GM23338 (cell line): ENCODE results near the gene FKBP5. TPM values are rescaled to one million over a fixed set of nuclear protein-coding genes. Genes with fewer than 3 reads are reported as not detected.
A peak's percentile ranks its signal among the peaks of the same experiment; 100 is the strongest.

ENCODE experiments used
- ATAC-seq: fragments of 200-7000 bp; cut with Tn5 transposase; 3 replicates; pipeline ENCODE4 v1.9.1; 2020
- DNase-seq: peaks from one replicate; pipeline ENCODE4 v3.0.0-alpha.2; 2015; ENCODE audit warnings: low spot score
- H2AFZ ChIP-seq: fragments of 200-600 bp; sonication (generic); 2 replicates; pipeline ENCODE4 v1.8.0; 2016; ENCODE audit warnings: antibody characterized with exemption, mild to moderate bottlenecking, moderate library complexity
- H3F3A ChIP-seq: fragments of 200-600 bp; sonication (generic); replicated peaks from 2 replicates; pipeline ENCODE4 v1.8.0; 2017; ENCODE audit warnings: antibody characterized with exemption, mixed run types, low read depth
- H3K27ac ChIP-seq: fragments of 200-600 bp; sonication (generic); 2 replicates; pipeline ENCODE4 v1.6.1; 2016; ENCODE audit warnings: low read depth
- H3K27me3 ChIP-seq: fragments of 200-600 bp; sonication (generic); 2 replicates; pipeline ENCODE4 v1.8.0; 2016; ENCODE audit warnings: mild to moderate bottlenecking, mixed run types, moderate library complexity; ENCODE audit not compliant: insufficient read depth
- H3K36me3 ChIP-seq: fragments of 200-600 bp; sonication (generic); 2 replicates; pipeline ENCODE4 v1.8.0; 2016; ENCODE audit warnings: mild to moderate bottlenecking; ENCODE audit not compliant: insufficient read depth
- H3K4me1 ChIP-seq: fragments of 200-600 bp; sonication (generic); 2 replicates; pipeline ENCODE4 v1.8.0; 2016; ENCODE audit warnings: mild to moderate bottlenecking, moderate library complexity; ENCODE audit not compliant: insufficient read depth
- H3K4me2 ChIP-seq: fragments of 200-600 bp; sonication (generic); 2 replicates; pipeline ENCODE4 v1.7.1; 2017; ENCODE audit warnings: mixed run types
- H3K4me3 ChIP-seq: fragments of 200-600 bp; sonication (generic); 2 replicates; pipeline ENCODE4 v1.6.1; 2016; ENCODE audit warnings: mixed run types
- H3K79me2 ChIP-seq: fragments of 200-600 bp; sonication (generic); replicated peaks from 2 replicates; pipeline ENCODE4 v1.8.0; 2017; ENCODE audit warnings: mild to moderate bottlenecking; ENCODE audit not compliant: insufficient read depth
- H3K9me2 ChIP-seq: fragments of 200-600 bp; sonication (generic); 2 replicates; pipeline ENCODE4 v1.8.0; 2017; ENCODE audit not compliant: insufficient read depth
- H4K20me1 ChIP-seq: fragments of 200-600 bp; sonication (generic); replicated peaks from 2 replicates; pipeline ENCODE4 v1.8.0; 2017; ENCODE audit warnings: mild to moderate bottlenecking; ENCODE audit not compliant: insufficient read depth
- H3K27ac Mint-ChIP-seq: 2 replicates; pipeline ENCODE4 v1.8.0; 2020; ENCODE audit warnings: inconsistent platforms, mild to moderate bottlenecking, moderate library complexity, mixed read lengths
- H3K27me3 Mint-ChIP-seq: 3 replicates; pipeline ENCODE4 v1.8.0; 2022; ENCODE audit warnings: low read depth, mild to moderate bottlenecking, moderate library complexity, mixed read lengths, inconsistent platforms; ENCODE audit not compliant: insufficient read depth, poor library complexity
- H3K36me3 Mint-ChIP-seq: 3 replicates; pipeline ENCODE4 v1.8.0; 2021; ENCODE audit warnings: low read depth, mild to moderate bottlenecking, inconsistent platforms, moderate library complexity, mixed read lengths
- H3K4me1 Mint-ChIP-seq: 3 replicates; pipeline ENCODE4 v1.8.0; 2020; ENCODE audit warnings: mild to moderate bottlenecking, inconsistent platforms, mixed read lengths
- H3K4me3 Mint-ChIP-seq: 3 replicates; pipeline ENCODE4 v1.8.0; 2021; ENCODE audit warnings: moderate library complexity, mild to moderate bottlenecking, inconsistent platforms, mixed read lengths
- H3K9me3 Mint-ChIP-seq: 3 replicates; pipeline ENCODE4 v1.8.0; 2020; ENCODE audit warnings: moderate library complexity, mild to moderate bottlenecking, inconsistent platforms, mixed read lengths
- CREB1 ChIP-seq: fragments of 250-450 bp; sonication (Bioruptor Pico); IDR thresholded peaks from 2 replicates; pipeline ENCODE4 v1.5.0; 2020; ENCODE audit warnings: low read depth, mild to moderate bottlenecking, moderate library complexity
- CTCF ChIP-seq, 2 experiments: fragments of 200-600 bp in 1 of 2; sonication (generic) in 1 of 2; conservative IDR thresholded peaks; 2 replicates each; pipeline versions ENCODE4 v1.5.1 to v1.6.1; 2016 to 2017; ENCODE audit warnings: antibody characterized with exemption in 2 of 2, low read depth in 2 of 2, mild to moderate bottlenecking in 2 of 2, moderate library complexity in 1 of 2
- ETS1 ChIP-seq: IDR thresholded peaks from 2 replicates; pipeline ENCODE4 v1.6.1; 2016; ENCODE audit warnings: antibody characterized with exemption
- EZH2 ChIP-seq: fragments of 200-600 bp; sonication (generic); IDR thresholded peaks from one replicate; pipeline ENCODE4 v1.8.0; 2017; ENCODE audit warnings: antibody characterized with exemption, mild to moderate bottlenecking, low read depth; ENCODE audit not compliant: unreplicated experiment
- EZH2phosphoT487 ChIP-seq: fragments of 200-600 bp; sonication (generic); IDR thresholded peaks from one replicate; pipeline ENCODE4 v1.8.1; 2018; ENCODE audit warnings: antibody characterized with exemption; ENCODE audit not compliant: unreplicated experiment
- JUNB ChIP-seq: IDR thresholded peaks from one replicate; pipeline ENCODE4 v1.6.1; 2016; ENCODE audit warnings: antibody characterized with exemption; ENCODE audit not compliant: unreplicated experiment
- NANOG ChIP-seq: IDR thresholded peaks from 2 replicates; pipeline ENCODE4 v1.6.1; 2016; ENCODE audit warnings: antibody characterized with exemption, borderline replicate concordance
- POLR2AphosphoS5 ChIP-seq: IDR thresholded peaks from 2 replicates; pipeline ENCODE4 v1.6.1; 2016; ENCODE audit warnings: antibody characterized with exemption, low read depth
- REST ChIP-seq: IDR thresholded peaks from one replicate; pipeline ENCODE4 v1.6.1; 2018; ENCODE audit warnings: antibody characterized with exemption; ENCODE audit not compliant: unreplicated experiment
- STAT1 ChIP-seq: IDR thresholded peaks from one replicate; pipeline ENCODE4 v1.6.1; 2016; ENCODE audit warnings: antibody characterized with exemption; ENCODE audit not compliant: unreplicated experiment
- ZNF114 ChIP-seq: fragments of 250-450 bp; sonication (Bioruptor Pico); IDR thresholded peaks from 2 replicates; pipeline ENCODE4 v1.5.0; 2020; ENCODE audit warnings: mild to moderate bottlenecking, moderate library complexity
- ZNF331 ChIP-seq: fragments of 250-450 bp; sonication (Bioruptor Pico); IDR thresholded peaks from 2 replicates; pipeline ENCODE4 v1.5.0; 2020; ENCODE audit warnings: low read depth, mild to moderate bottlenecking, moderate library complexity
- ZNF462 ChIP-seq: fragments of 250-450 bp; sonication (Bioruptor Pico); IDR thresholded peaks from 2 replicates; pipeline ENCODE4 v1.5.0; 2020; ENCODE audit warnings: mild to moderate bottlenecking, moderate library complexity
- polyA plus RNA-seq: library from polyadenylated mRNA; unstranded; fragments of >200 nt; fragmentation: Nextera tagmentation; extraction: Ambion mirVana; gene quantifications from 2 replicates; pipeline ENCODE4 v1.2.1, GENCODE V29; 2016
- total RNA-seq: library from RNA; depleted of rRNA; stranded (reverse); fragments of >200 nt; shearing (Covaris generic); gene quantifications from 2 replicates; pipeline ENCODE4 v1.2.3, GENCODE V29; 2014

Gene FKBP5
- total and polyA plus RNA-seq, 2 experiments from 2014 or later: 19.8 to 28.6 TPM

GRCh38 chr6:35686873-35687555, 1.7 kb downstream of the FKBP5 start:
- H3K79me2 ChIP-seq: peaks cover 52% of the 10 kb centered on the region
- peaks cover 14% of the 10 kb centered on the region; the same call in 1 of the 2 replicates for H3F3A ChIP-seq
- ATAC-seq (no peak), DNase-seq (no peak)
- H4K20me1 ChIP-seq: peaks cover 14% of the 10 kb centered on the region
- H3K4me3 ChIP-seq: peak overlapping the region; percentile 85
- H3K4me3 Mint-ChIP-seq: peak overlapping the region; percentile 88
- no peak for TF ChIP-seq STAT1
- TF ChIP-seq CREB1 (CRISPR knock-in tag): no peak
- no peak for TF ChIP-seq EZH2phosphoT487
- TF ChIP-seq CTCF (conservative IDR thresholded peaks at IDR 0.05; ENCODE audit: low read depth in 2 of 2): no peak
- TF ChIP-seq ETS1: no peak
- TF ChIP-seq EZH2: no peak
- no peak for TF ChIP-seq POLR2AphosphoS5
- no peak for TF ChIP-seq NANOG
- no peak for TF ChIP-seq REST
- TF ChIP-seq JUNB: no peak
- no peak for TF ChIP-seq ZNF114 (CRISPR knock-in tag)
- TF ChIP-seq ZNF462 (CRISPR knock-in tag): no peak
- TF ChIP-seq ZNF331 (CRISPR knock-in tag): no peak
- H3K4me1 Mint-ChIP-seq: peaks cover 5% of the 10 kb centered on the region
- H3K4me1 ChIP-seq: peaks cover 15% of the 10 kb centered on the region
- no peaks in the 10 kb centered on the region for H3K36me3 ChIP-seq
- H3K4me2 ChIP-seq: peak overlapping the region; percentile 98
- H3K27ac Mint-ChIP-seq: no peak overlapping the region
- H3K27me3 Mint-ChIP-seq: peaks cover 9% of the 10 kb centered on the region
- peaks cover 20% of the 10 kb centered on the region for H3K27me3 ChIP-seq
- no peak overlapping the region for H3K27ac ChIP-seq
- H3K9me3 Mint-ChIP-seq: no peaks in the 10 kb centered on the region
- H2AFZ ChIP-seq: no peak overlapping the region
- H3K36me3 Mint-ChIP-seq: no peaks in the 10 kb centered on the region; the same call in 1 of the 3 replicates
- H3K9me2 ChIP-seq: no peaks in the 10 kb centered on the region
